Measurements from ENCODE around the gene SYNE2. TPM values are rescaled to one million over a fixed set of nuclear protein-coding genes. Genes with fewer than 3 reads are reported as not detected.

Gene SYNE2
- polyA plus RNA-seq, 1 donor from 2014 or later, result 82.3 TPM

- Histone ChIP-seq H3K9ac (ENCODE audit: low read length) (no peak overlapping the region), H3K4me3 (ENCODE audit: low read length) (no peak overlapping the region), H3K27ac (ENCODE audit: low read length) (no peak overlapping the region), H3K4me2 (ENCODE audit: low read length) (no peak overlapping the region), H3F3A (ENCODE audit: insufficient read depth, low read length, poor library complexity, severe bottlenecking) (no peaks in the 10 kb centered on the region), H2AFZ (ENCODE audit: low read depth, low read length) (no peak overlapping the region), H3K9me2 (ENCODE audit: insufficient read depth, low read length) (no peaks in the 10 kb centered on the region), H4K20me1 (ENCODE audit: insufficient read depth) (no peaks in the 10 kb centered on the region), H3K27me3 (ENCODE audit: insufficient read depth, low read depth, low read length) (no peaks in the 10 kb centered on the region), H3K36me3 (ENCODE audit: insufficient read depth, low read length) (no peaks in the 10 kb centered on the region), H3K79me2 (replicated peaks; ENCODE audit: insufficient read depth, low read length) (no peaks in the 10 kb centered on the region), H3K9me3 (ENCODE audit: low read length) (no peaks in the 10 kb centered on the region)
- TF ChIP-seq RAD21 (conservative IDR thresholded peaks at IDR 0.05) (no peak), REST (IDR thresholded peaks at IDR 0.05; ENCODE audit: borderline replicate concordance) (no peak), EP300 (conservative IDR thresholded peaks at IDR 0.05; ENCODE audit: poor library complexity, severe bottlenecking) (no peak), CTCF (IDR thresholded peaks at IDR 0.05; ENCODE audit: poor library complexity, severe bottlenecking) (no peak), EZH2 (IDR thresholded peaks at IDR 0.05; ENCODE audit: borderline replicate concordance, insufficient read depth, low read length, poor library complexity, severe bottlenecking) (no peak), TAF1 (IDR thresholded peaks at IDR 0.05; ENCODE audit: low read depth) (no peak), MXI1 (conservative IDR thresholded peaks at IDR 0.05; ENCODE audit: poor library complexity, severe bottlenecking) (no peak), SMC3 (conservative IDR thresholded peaks at IDR 0.05; ENCODE audit: poor library complexity) (no peak), POLR2AphosphoS5 (IDR thresholded peaks at IDR 0.05) (no peak)
These were observed 257.2 kb downstream of the SYNE2 start for GRCh38 chr14:64109819-64110554.

- Histone ChIP-seq H3K9ac (ENCODE audit: low read length) (no peak overlapping the region), H2AFZ (ENCODE audit: low read depth, low read length) (no peak overlapping the region), H3K9me3 (ENCODE audit: low read length) (no peaks in the 10 kb centered on the region), H4K20me1 (ENCODE audit: insufficient read depth) (no peaks in the 10 kb centered on the region), H3K4me2 (ENCODE audit: low read length) (no peak overlapping the region), H3K27me3 (ENCODE audit: insufficient read depth, low read depth, low read length) (no peaks in the 10 kb centered on the region), H3K27ac (ENCODE audit: low read length) (no peak overlapping the region), H3K4me3 (ENCODE audit: low read length) (no peak overlapping the region), H3K36me3 (ENCODE audit: insufficient read depth, low read length) (no peaks in the 10 kb centered on the region), H3K79me2 (replicated peaks; ENCODE audit: insufficient read depth, low read length) (no peaks in the 10 kb centered on the region), H3F3A (ENCODE audit: insufficient read depth, low read length, poor library complexity, severe bottlenecking) (no peaks in the 10 kb centered on the region), H3K9me2 (ENCODE audit: insufficient read depth, low read length) (no peaks in the 10 kb centered on the region)
- no peak for TF ChIP-seq MXI1 (conservative IDR thresholded peaks at IDR 0.05; ENCODE audit: poor library complexity, severe bottlenecking)
- TF ChIP-seq REST (IDR thresholded peaks at IDR 0.05; ENCODE audit: borderline replicate concordance), result no peak
- TF ChIP-seq EP300 (conservative IDR thresholded peaks at IDR 0.05; ENCODE audit: poor library complexity, severe bottlenecking), result no peak
- no peak for TF ChIP-seq SMC3 (conservative IDR thresholded peaks at IDR 0.05; ENCODE audit: poor library complexity)
- TF ChIP-seq RAD21 (conservative IDR thresholded peaks at IDR 0.05), result no peak
- TF ChIP-seq EZH2 (IDR thresholded peaks at IDR 0.05; ENCODE audit: borderline replicate concordance, insufficient read depth, low read length, poor library complexity, severe bottlenecking), result no peak
- TF ChIP-seq CTCF (IDR thresholded peaks at IDR 0.05; ENCODE audit: poor library complexity, severe bottlenecking), result no peak
- TF ChIP-seq POLR2AphosphoS5 (IDR thresholded peaks at IDR 0.05), result no peak
- no peak for TF ChIP-seq TAF1 (IDR thresholded peaks at IDR 0.05; ENCODE audit: low read depth)
These were observed 258.0 kb downstream of the SYNE2 start for GRCh38 chr14:64110802-64111201.

All from neural cell (in vitro differentiated cells).